Choroid plexus epithelial cell (primary cell): ENCODE data around the gene SEPTIN6.
"Not testable (repeated sequence)": the region's sequence is repeated elsewhere in the genome, so short reads cannot be mapped to it uniquely, and the experiment has no call there.

Experiments
- DNase-seq: peaks from one replicate; pipeline ENCODE4 v3.0.0-alpha.2; 2010; ENCODE audit warnings: low read depth
- H3K4me3 ChIP-seq: 2 replicates; pipeline ENCODE4 v1.5.1; 2011; ENCODE audit warnings: low read depth, mild to moderate bottlenecking, control low read depth, low read length, moderate library complexity
- TF ChIP-seq, protein P1 (sequence below): conservative IDR thresholded peaks from 2 replicates; pipeline ENCODE4 v1.5.1; 2011; ENCODE audit warnings: low read depth, mild to moderate bottlenecking, control low read depth, inconsistent platforms, low read length, moderate library complexity

The SEPTIN6 gene

DNA sequence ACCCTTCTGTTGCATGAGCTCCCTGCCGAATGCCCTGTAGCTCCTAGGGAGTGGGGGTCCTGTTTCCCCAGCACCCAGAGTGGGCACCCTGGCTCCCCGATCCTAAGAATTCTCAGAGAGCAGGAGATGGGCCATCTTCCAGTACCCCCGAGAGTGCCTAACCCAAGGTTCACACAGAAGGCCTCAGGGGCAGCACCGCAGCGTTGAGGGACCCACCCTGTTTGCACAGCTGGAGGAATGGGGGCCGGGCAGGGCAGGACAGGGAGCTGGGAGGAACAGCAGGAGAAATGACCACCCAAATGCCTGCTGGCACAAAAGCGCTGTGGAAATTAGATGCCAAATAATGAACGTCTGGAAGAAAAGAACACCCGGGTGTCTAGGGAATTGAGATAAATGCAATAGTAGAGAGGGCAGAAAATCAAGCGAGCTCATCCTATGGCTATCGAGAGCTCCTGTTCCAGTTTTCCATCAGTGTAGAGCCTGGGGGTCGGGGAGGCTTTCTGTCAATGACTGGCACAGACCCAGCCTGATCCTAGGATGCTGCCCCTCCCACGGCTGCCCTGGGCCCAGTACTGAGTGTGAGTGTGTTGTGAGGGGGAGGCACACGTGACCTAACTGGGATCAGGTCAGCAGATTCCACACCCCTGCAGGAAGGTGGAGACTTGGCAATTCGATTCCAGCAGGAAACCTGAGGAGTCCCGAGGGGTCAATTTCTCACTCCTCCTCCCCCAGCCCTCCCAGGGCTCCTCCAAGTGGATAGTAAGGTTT, 25.7 kb downstream of the SEPTIN6 start:
- TF ChIP-seq, protein P1, sequence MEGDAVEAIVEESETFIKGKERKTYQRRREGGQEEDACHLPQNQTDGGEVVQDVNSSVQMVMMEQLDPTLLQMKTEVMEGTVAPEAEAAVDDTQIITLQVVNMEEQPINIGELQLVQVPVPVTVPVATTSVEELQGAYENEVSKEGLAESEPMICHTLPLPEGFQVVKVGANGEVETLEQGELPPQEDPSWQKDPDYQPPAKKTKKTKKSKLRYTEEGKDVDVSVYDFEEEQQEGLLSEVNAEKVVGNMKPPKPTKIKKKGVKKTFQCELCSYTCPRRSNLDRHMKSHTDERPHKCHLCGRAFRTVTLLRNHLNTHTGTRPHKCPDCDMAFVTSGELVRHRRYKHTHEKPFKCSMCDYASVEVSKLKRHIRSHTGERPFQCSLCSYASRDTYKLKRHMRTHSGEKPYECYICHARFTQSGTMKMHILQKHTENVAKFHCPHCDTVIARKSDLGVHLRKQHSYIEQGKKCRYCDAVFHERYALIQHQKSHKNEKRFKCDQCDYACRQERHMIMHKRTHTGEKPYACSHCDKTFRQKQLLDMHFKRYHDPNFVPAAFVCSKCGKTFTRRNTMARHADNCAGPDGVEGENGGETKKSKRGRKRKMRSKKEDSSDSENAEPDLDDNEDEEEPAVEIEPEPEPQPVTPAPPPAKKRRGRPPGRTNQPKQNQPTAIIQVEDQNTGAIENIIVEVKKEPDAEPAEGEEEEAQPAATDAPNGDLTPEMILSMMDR = no peak
- DNase-seq = no peak
- H3K4me3 ChIP-seq = no peak overlapping the region

DNA sequence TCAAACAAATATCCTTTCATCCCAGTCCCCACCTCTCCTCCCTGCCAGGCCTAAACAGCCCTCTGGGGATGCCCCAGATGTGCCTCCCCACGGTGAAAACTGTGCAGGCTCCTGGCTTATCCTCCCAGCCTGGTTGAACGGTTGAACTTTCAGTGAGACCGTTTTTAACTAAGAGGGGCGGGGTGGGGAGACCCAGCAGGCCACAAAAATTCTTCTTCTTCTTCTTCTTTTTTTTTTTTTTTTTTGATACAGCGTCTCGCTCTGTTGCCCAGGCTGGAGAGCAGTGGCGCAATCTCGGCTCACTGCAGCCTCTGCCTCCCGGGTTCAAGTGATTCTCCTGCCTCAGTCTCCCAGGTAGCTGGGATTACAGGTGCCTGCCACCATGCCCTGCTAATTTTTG, 28.1 kb downstream of the SEPTIN6 start:
- DNase-seq, H3K4me3 ChIP-seq: not testable (repeated sequence)

GRCh38 chrX:119661486-119661885, 31.5 kb downstream of the SEPTIN6 start:
- TF ChIP-seq, protein P1 = no peak
- no peak for DNase-seq
- H3K4me3 ChIP-seq = no peak overlapping the region

DNA sequence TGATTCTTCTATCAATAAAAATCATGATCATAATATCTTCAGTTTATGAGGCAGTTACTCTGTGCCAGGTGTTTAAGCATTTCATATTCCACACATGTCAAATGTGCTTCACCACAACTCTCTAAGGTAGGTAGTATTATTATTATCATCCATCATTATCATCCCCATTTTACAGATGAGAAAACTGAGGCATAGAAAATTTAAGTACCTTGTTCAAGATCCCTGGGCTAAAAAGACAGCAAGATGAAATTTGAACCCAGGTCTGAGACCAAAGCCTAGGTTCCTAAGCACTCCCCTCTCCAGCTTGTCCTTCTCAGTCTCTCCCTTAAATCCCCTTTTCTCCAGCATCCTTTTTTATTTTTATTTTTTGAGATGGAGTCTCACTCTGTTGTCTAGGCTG, 33.4 kb downstream of the SEPTIN6 start:
- H3K4me3 ChIP-seq = no peak overlapping the region
- TF ChIP-seq, protein P1 = no peak
- no peak for DNase-seq

GRCh38 chrX:119655125-119655524, 37.8 kb downstream of the SEPTIN6 start:
- peak; percentile 94 for DNase-seq
- TF ChIP-seq, protein P1 = no peak
- no peak overlapping the region for H3K4me3 ChIP-seq

DNA sequence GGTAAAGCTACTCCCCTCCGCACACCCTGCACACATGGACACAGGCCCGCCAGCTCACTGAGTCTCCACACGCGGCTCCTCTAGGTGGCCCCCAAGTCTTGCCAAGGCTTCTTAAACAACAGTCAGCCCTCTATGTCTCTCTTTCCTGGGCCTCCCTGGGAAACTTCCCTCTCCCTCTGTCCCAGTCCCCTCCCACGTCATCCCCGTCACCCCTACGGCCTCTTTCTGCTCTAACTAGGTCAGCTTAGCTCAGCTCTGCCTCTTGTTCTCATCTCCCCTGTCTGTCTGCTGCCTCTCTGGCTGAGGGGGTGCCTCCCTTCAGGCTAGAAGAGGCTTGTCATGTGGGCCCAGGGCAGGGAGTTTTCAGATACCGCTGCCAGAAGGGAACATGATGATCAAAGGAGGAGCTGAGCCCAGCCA, 38.8 kb downstream of the SEPTIN6 start:
- H3K4me3 ChIP-seq = no peak overlapping the region
- DNase-seq = peak; percentile 89
- TF ChIP-seq, protein P1 = peak; percentile 60

DNA sequence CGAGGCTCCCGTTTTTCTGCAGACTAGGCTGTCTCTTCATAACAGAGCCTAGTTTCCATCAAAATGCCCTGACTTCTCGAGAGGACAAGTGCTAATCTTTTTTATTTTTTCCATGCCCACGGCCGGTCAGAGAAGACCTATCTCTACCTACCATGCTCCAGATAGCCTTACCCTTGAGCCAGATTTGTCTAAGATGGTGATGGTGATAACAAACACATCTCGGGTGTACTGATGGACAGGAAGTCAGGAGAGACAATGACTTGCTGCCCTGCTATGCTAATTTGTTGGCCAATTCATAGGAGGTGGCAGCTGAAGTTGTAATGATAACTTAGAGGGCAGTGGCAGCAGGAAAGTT, 44.6 kb downstream of the SEPTIN6 start:
- TF ChIP-seq, protein P1 = no peak
- no peak for DNase-seq

More for the DNA sequence above, 44.6 kb downstream of the SEPTIN6 start:
- no peak overlapping the region for H3K4me3 ChIP-seq
